ENCODE measurements around the gene STARD4.

STARD4 gene

GRCh38 chr5:111551569-111552275 is 39.4 kb upstream of the STARD4 start:
- no peaks in the 10 kb centered on the region for H3K9me3 ChIP-seq (ENCODE audit: insufficient read depth, low read depth, low read length)
- no peaks in the 10 kb centered on the region for H3F3A ChIP-seq (ENCODE audit: low read depth)
- H3K9me2 ChIP-seq (replicated peaks; ENCODE audit: low read depth, low read length) = no peaks in the 10 kb centered on the region
- no peaks in the 10 kb centered on the region for H3K27me3 ChIP-seq (ENCODE audit: insufficient read depth, low read length, poor library complexity, severe bottlenecking)
- H4K20me1 ChIP-seq (ENCODE audit: insufficient read depth, low read length, poor library complexity, severe bottlenecking) = no peaks in the 10 kb centered on the region
- peak overlapping the region; percentile 71 for H3K4me2 ChIP-seq (ENCODE audit: low read depth, low read length, poor library complexity, severe bottlenecking)
- no peak overlapping the region for H2AFZ ChIP-seq (ENCODE audit: low read length)
- peaks cover 16% of the 10 kb centered on the region for H3K4me1 ChIP-seq (ENCODE audit: insufficient read depth, low read length, poor library complexity, severe bottlenecking)
- no peak for TF ChIP-seq CTCF (conservative IDR thresholded peaks at IDR 0.05; ENCODE audit: low read length)
- TF ChIP-seq EZH2phosphoT487 (IDR thresholded peaks at IDR 0.05; ENCODE audit: borderline replicate concordance) = no peak
- H3K36me3 ChIP-seq (ENCODE audit: insufficient read depth, low read length) = no peaks in the 10 kb centered on the region
- peak overlapping the region; percentile 17 for H3K9ac ChIP-seq (ENCODE audit: low read depth, low read length, poor library complexity, severe bottlenecking)
- no peak overlapping the region for H3K4me3 ChIP-seq (ENCODE audit: low read length, poor library complexity, severe bottlenecking)
- H3K79me2 ChIP-seq (ENCODE audit: insufficient read depth, low read length) = no peaks in the 10 kb centered on the region

- Histone ChIP-seq H3K27me3 (ENCODE audit: insufficient read depth, low read length, poor library complexity, severe bottlenecking) (no peaks in the 10 kb centered on the region), H2AFZ (ENCODE audit: low read length) (no peak overlapping the region; the same call in 1 of the 2 replicates), H3K9me3 (ENCODE audit: insufficient read depth, low read depth, low read length) (no peaks in the 10 kb centered on the region), H3K79me2 (ENCODE audit: insufficient read depth, low read length) (no peaks in the 10 kb centered on the region), H3K9me2 (replicated peaks; ENCODE audit: low read depth, low read length) (no peaks in the 10 kb centered on the region), H3K4me1 (ENCODE audit: insufficient read depth, low read length, poor library complexity, severe bottlenecking) (peaks cover 16% of the 10 kb centered on the region), H3F3A (ENCODE audit: low read depth) (no peaks in the 10 kb centered on the region), H3K36me3 (ENCODE audit: insufficient read depth, low read length) (no peaks in the 10 kb centered on the region), H3K9ac (ENCODE audit: low read depth, low read length, poor library complexity, severe bottlenecking) (no peak overlapping the region), H3K4me2 (ENCODE audit: low read depth, low read length, poor library complexity, severe bottlenecking) (peak overlapping the region; percentile 71), H3K4me3 (ENCODE audit: low read length, poor library complexity, severe bottlenecking) (peak overlapping the region; percentile 29), H4K20me1 (ENCODE audit: insufficient read depth, low read length, poor library complexity, severe bottlenecking) (no peaks in the 10 kb centered on the region)
- no peak for TF ChIP-seq CTCF (conservative IDR thresholded peaks at IDR 0.05; ENCODE audit: low read length)
- no peak for TF ChIP-seq EZH2phosphoT487 (IDR thresholded peaks at IDR 0.05; ENCODE audit: borderline replicate concordance)
These were observed 38.8 kb upstream of the STARD4 start for GRCh38 chr5:111551161-111551560.

GRCh38 chr5:111550282-111551020 is 38.1 kb upstream of the STARD4 start:
- peak overlapping the region; percentile 29 for H3K4me3 ChIP-seq (ENCODE audit: low read length, poor library complexity, severe bottlenecking)
- no peak overlapping the region for H3K9ac ChIP-seq (ENCODE audit: low read depth, low read length, poor library complexity, severe bottlenecking)
- no peaks in the 10 kb centered on the region for H3K9me2 ChIP-seq (replicated peaks; ENCODE audit: low read depth, low read length)
- no peaks in the 10 kb centered on the region for H3K79me2 ChIP-seq (ENCODE audit: insufficient read depth, low read length)
- peak overlapping the region; percentile 71 for H3K4me2 ChIP-seq (ENCODE audit: low read depth, low read length, poor library complexity, severe bottlenecking)
- no peaks in the 10 kb centered on the region for H3K36me3 ChIP-seq (ENCODE audit: insufficient read depth, low read length)
- H3K9me3 ChIP-seq (ENCODE audit: insufficient read depth, low read depth, low read length) = no peaks in the 10 kb centered on the region
- no peaks in the 10 kb centered on the region for H3K27me3 ChIP-seq (ENCODE audit: insufficient read depth, low read length, poor library complexity, severe bottlenecking)
- no peaks in the 10 kb centered on the region for H4K20me1 ChIP-seq (ENCODE audit: insufficient read depth, low read length, poor library complexity, severe bottlenecking)
- H2AFZ ChIP-seq (ENCODE audit: low read length) = peak overlapping the region; percentile 69
- peaks cover 16% of the 10 kb centered on the region for H3K4me1 ChIP-seq (ENCODE audit: insufficient read depth, low read length, poor library complexity, severe bottlenecking)
- H3F3A ChIP-seq (ENCODE audit: low read depth) = no peaks in the 10 kb centered on the region
- peak; percentile 59 for TF ChIP-seq CTCF (conservative IDR thresholded peaks at IDR 0.05; ENCODE audit: low read length)
- TF ChIP-seq EZH2phosphoT487 (IDR thresholded peaks at IDR 0.05; ENCODE audit: borderline replicate concordance) = no peak
